Vagina (tissue), 2 donors: ENCODE measurements around the gene RABAC1.

ENCODE experiments used
- CTCF ChIP-seq, 3 experiments: fragments of 450-650 bp in 2 of 3; fragments of 200-600 bp in 1 of 3; sonication (generic) in 1 of 3; IDR thresholded peaks; one replicate each; pipeline ENCODE4 v1.5.1; 2017 to 2019; ENCODE audit warnings: antibody characterized with exemption in 3 of 3, mild to moderate bottlenecking in 2 of 3, moderate library complexity in 2 of 3
- POLR2A ChIP-seq, 2 donors: fragments of 450-650 bp; IDR thresholded peaks; one replicate each; pipeline ENCODE4 v1.6.1; 2017; ENCODE audit warnings: antibody characterized with exemption in 2 of 2, mild to moderate bottlenecking in 2 of 2, moderate library complexity in 2 of 2
- POLR2AphosphoS5 ChIP-seq, 2 donors: sonication (generic); formaldehyde crosslinking; IDR thresholded peaks; one replicate each; pipeline ENCODE4 v1.9.0; 2017; ENCODE audit warnings: antibody characterized with exemption in 2 of 2, mild to moderate bottlenecking in 2 of 2, low read depth in 1 of 2; ENCODE audit not compliant: insufficient read depth in 1 of 2

GRCh38 chr19:41990615-41991014, 31.5 kb upstream of the RABAC1 start:
- TF ChIP-seq POLR2A (IDR thresholded peaks at IDR 0.05) (no peak), CTCF (IDR thresholded peaks at IDR 0.05) (no peak), POLR2AphosphoS5 (IDR thresholded peaks at IDR 0.05; ENCODE audit: insufficient read depth in 1 of 2, low read depth in 1 of 2) (no peak)
